ENCODE measurements around the gene MDN1.

MDN1 gene

DNA sequence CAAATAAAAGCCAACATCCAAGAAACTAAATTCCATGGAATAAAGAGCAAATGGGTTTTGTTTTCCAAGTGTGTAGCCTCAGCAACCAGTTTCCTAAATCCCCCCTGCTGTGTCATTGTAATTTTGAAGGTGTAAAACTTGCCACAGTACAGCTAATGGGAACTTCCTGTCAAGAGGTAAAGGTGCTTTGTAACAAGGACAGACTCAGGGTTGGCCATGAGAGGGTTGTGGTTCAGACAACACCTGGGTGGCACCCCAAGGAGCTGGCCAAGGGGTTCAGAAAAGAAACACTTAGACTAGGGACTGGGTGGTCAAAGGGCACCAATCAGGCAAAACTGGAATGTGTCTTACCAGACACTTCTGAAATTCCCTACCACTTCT, 128.7 kb downstream of the MDN1 start:
- DNase-seq (ENCODE audit: low read depth) = no peak
- TF ChIP-seq, protein P1, sequence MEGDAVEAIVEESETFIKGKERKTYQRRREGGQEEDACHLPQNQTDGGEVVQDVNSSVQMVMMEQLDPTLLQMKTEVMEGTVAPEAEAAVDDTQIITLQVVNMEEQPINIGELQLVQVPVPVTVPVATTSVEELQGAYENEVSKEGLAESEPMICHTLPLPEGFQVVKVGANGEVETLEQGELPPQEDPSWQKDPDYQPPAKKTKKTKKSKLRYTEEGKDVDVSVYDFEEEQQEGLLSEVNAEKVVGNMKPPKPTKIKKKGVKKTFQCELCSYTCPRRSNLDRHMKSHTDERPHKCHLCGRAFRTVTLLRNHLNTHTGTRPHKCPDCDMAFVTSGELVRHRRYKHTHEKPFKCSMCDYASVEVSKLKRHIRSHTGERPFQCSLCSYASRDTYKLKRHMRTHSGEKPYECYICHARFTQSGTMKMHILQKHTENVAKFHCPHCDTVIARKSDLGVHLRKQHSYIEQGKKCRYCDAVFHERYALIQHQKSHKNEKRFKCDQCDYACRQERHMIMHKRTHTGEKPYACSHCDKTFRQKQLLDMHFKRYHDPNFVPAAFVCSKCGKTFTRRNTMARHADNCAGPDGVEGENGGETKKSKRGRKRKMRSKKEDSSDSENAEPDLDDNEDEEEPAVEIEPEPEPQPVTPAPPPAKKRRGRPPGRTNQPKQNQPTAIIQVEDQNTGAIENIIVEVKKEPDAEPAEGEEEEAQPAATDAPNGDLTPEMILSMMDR (IDR thresholded peaks at IDR 0.05; ENCODE audit: insufficient read depth, low read depth, low read length, missing control alignments) = no peak
- H3K4me3 ChIP-seq (ENCODE audit: low read length) = no peak overlapping the region

DNA sequence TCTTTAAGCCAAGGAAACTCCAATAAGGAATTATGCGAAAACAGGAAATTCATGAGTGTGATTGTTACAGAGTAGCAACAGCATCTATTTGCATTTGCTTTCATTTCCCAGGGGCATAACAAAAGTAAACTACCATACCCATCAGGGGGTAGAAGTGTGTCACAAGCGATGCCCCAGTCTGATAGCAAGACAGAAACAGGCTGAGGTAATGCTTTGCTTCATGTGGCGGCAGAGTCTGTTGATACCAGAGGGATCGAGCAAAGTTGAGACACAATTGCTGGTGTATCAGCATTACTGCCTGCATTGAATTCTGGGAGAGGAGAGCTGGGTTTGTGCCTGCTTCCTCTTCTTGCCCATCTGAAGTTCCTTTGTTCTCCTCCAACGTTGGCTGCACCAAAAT, 129.9 kb downstream of the MDN1 start:
- TF ChIP-seq, protein P1 (IDR thresholded peaks at IDR 0.05; ENCODE audit: insufficient read depth, low read depth, low read length, missing control alignments) = no peak
- DNase-seq (ENCODE audit: low read depth) = no peak

DNA sequence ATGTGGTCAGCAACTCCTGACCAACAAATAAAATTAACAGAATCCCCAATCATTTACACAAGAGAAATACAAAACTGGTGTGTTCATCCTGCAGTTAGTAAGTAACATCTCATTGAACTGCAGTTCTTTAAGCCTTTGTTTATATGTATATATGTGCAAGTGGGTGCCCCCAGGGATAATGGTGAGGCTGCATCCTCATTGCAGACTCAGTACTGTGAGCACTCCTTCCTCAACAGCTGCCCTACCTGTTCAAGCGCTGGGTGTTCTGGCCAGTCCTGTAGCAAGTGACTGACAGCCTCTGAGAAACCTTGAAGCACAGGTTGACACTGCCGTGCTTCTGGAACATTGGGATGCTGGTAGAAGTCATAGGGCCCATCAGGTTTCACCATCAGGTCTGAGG, 131.3 kb downstream of the MDN1 start:
- no peak overlapping the region for H3K4me3 ChIP-seq (ENCODE audit: low read length)
- DNase-seq (ENCODE audit: low read depth) = no peak
- TF ChIP-seq, protein P1 (IDR thresholded peaks at IDR 0.05; ENCODE audit: insufficient read depth, low read depth, low read length, missing control alignments) = no peak

More for the DNA sequence above, 129.9 kb downstream of the MDN1 start:
- H3K4me3 ChIP-seq (ENCODE audit: low read length) = no peak overlapping the region

DNA sequence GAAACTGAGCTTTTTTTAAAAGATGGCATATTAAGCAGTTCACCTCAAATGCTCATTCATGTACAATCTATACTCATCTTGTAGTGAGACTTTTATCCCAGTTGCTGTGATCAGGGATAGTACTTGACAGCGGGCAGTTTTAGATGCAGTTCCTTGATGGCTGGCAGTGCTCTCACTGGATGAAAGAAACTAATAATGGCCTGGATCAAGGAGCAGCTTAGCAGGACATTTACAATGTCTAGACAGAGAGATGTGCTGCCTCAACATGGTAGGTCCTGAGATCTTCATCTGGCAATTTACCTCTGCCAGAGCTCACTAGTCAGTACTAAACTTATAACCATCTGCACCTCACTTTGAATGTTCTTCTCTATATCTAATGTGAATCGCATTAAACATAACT, 134.3 kb downstream of the MDN1 start:
- H3K4me3 ChIP-seq (ENCODE audit: low read length) = no peak overlapping the region
- no peak for DNase-seq (ENCODE audit: low read depth)
- TF ChIP-seq, protein P1 (IDR thresholded peaks at IDR 0.05; ENCODE audit: insufficient read depth, low read depth, low read length, missing control alignments) = no peak

DNA sequence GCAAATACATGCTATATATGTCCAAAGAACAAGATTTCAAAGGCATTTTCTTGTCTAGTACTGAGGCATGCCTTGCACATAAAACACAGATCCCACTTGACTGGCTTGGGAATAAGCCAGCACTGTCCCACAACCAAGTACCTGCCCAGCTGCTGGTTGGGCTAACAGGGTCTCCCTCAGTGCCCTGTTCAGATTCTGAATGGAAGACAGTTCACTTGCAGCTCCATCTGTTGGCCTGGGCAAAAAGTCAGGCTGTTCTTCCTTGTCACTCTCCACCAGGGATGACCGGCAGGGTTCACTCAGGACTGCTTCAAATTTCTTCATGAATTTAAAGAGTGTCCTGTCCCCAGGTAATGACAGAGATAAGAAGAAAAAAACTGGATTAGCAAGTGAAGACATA, 136.6 kb downstream of the MDN1 start:
- DNase-seq (ENCODE audit: low read depth) = no peak
- TF ChIP-seq, protein P1 (IDR thresholded peaks at IDR 0.05; ENCODE audit: insufficient read depth, low read depth, low read length, missing control alignments) = no peak
- H3K4me3 ChIP-seq (ENCODE audit: low read length) = no peak overlapping the region

DNA sequence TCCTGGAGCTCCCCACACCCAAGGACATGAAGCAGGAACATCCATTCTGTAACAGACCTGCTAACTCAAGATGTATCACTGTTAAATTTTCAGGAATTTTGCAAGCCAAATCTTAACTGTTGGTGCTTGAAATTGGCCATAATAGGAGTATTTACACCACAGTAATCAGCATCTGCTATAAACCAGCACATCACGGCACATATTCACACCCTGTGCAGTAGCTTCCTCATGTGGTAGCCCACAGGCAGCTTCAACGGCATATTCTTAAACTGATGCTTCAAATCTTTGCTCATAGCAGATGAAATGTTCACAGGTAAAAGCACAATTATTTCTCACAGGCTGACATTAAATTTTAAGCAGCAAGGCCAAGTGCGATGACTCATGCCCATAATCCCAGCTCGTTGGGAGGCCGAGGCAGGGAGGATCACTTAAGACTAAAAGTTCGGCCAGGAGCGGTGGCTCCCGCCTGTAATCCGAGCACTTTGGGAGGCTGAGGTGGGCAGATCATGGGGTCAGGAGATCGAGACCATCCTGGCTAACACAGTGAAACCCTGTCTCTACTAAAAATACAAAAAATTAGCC, 137.5 kb downstream of the MDN1 start:
- no peak for DNase-seq (ENCODE audit: low read depth)
- no peak overlapping the region for H3K4me3 ChIP-seq (ENCODE audit: low read length)
- TF ChIP-seq, protein P1 (IDR thresholded peaks at IDR 0.05; ENCODE audit: insufficient read depth, low read depth, low read length, missing control alignments) = no peak

DNA sequence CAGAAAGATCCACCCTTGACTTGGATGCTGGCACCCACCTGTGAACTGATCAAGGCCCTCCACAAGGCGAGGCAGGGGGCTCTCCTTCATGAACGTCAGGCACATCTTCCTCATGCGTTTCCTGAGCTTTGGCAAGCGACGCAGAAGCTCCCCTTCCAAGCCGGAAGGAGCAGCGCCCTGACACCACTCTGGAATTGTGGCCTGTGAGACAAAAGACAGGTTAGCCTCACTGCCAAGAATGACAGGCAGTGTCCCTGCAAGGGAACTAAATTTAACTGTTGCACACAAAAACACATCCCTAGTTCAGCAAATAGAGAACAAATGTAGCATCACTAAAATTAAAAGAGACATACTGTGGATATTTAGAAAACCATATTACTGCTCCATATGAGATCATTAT, 139.0 kb downstream of the MDN1 start:
- H3K4me3 ChIP-seq (ENCODE audit: low read length) = no peak overlapping the region
- no peak for DNase-seq (ENCODE audit: low read depth)
- TF ChIP-seq, protein P1 (IDR thresholded peaks at IDR 0.05; ENCODE audit: insufficient read depth, low read depth, low read length, missing control alignments) = no peak
